AG09309 (cell line): ENCODE results near the gene BCL10.

Experiments used
- DNase-seq: peaks from one replicate; pipeline ENCODE4 v3.0.0-alpha.2; 2010; ENCODE audit warnings: low read depth
- H3K4me3 ChIP-seq: 2 replicates; pipeline ENCODE4 v1.5.1; 2011; ENCODE audit warnings: mild to moderate bottlenecking, low read depth, low read length, moderate library complexity; ENCODE audit not compliant: control insufficient read depth
- CTCF ChIP-seq: IDR thresholded peaks from 2 replicates; pipeline ENCODE4 v1.5.1; 2011; ENCODE audit warnings: mild to moderate bottlenecking, low read depth, low read length, inconsistent platforms; ENCODE audit not compliant: insufficient read depth, control insufficient read depth; ENCODE audit errors: missing control alignments

The BCL10 gene

GRCh38 chr1:85276215-85276977 lies at the start of gene BCL10:
BCL10 (minus strand) TSS chr1:85276632; CDS start chr1:85276352, 280 bp downstream.
- TF ChIP-seq CTCF, result no peak
- H3K4me3 ChIP-seq, result peak within 1 kb of the TSS; percentile 93
- DNase-seq, result peak; percentile 87

GRCh38 chr1:85325920-85326319 lies 49.5 kb upstream of the BCL10 start:
- no peak for TF ChIP-seq CTCF
- no peak overlapping the region for H3K4me3 ChIP-seq
- DNase-seq, result no peak

- no peak for DNase-seq
- H3K4me3 ChIP-seq, result no peak overlapping the region
These were observed 47.3 kb upstream of the BCL10 start for GRCh38 chr1:85323770-85324169.

GRCh38 chr1:85322655-85323054 lies 46.2 kb upstream of the BCL10 start:
- no peak overlapping the region for H3K4me3 ChIP-seq
- TF ChIP-seq CTCF, result no peak
- DNase-seq, result no peak

More at GRCh38 chr1:85323770-85324169, 47.3 kb upstream of the BCL10 start:
- no peak for TF ChIP-seq CTCF

- no peak for TF ChIP-seq CTCF
- DNase-seq, result no peak
- H3K4me3 ChIP-seq, result no peak overlapping the region
These were observed 45.0 kb upstream of the BCL10 start for GRCh38 chr1:85321237-85321964.

- no peak overlapping the region for H3K4me3 ChIP-seq
- no peak for DNase-seq
These were observed 44.1 kb upstream of the BCL10 start for GRCh38 chr1:85320371-85321131.

More at GRCh38 chr1:85320371-85321131, 44.1 kb upstream of the BCL10 start:
- TF ChIP-seq CTCF, result no peak
